ENCODE data around the gene SAP30BP. TPM values are rescaled to one million over a fixed set of nuclear protein-coding genes. Genes with fewer than 3 reads are reported as not detected.

SAP30BP gene
- total RNA-seq, 1 experiment from 2014 or later: 26.5 TPM

DNA sequence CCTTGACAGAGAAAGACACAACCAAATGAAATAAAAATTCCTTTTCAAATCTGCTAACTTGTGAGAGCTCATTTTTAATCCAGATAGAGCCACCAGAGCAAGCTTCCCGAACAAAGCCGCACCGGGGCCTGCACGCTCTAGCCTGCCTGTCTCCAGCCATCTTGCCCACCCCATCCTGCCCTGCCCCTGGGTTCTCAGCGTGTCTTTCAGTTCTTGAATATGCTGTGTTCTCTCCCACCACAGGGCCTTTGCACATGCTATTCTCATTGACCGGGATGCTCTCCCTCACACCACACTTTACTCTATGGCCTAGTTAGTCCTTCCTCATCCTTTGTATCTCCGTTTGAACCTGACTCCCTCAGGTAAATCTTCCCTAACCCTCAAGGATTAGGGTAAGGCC lies 19.2 kb upstream of the SAP30BP start:
- H4K20me1 ChIP-seq (ENCODE audit: insufficient read depth, low read depth, low read length): no peaks in the 10 kb centered on the region
- DNase-seq: no peak
- no peaks in the 10 kb centered on the region for H3K9me2 ChIP-seq (replicated peaks; ENCODE audit: insufficient read depth, low read length)
- H3K79me2 ChIP-seq (ENCODE audit: low read length): no peaks in the 10 kb centered on the region
- H2AFZ ChIP-seq (ENCODE audit: low read length): no peak overlapping the region
- H3K27me3 ChIP-seq (ENCODE audit: low read length): no peaks in the 10 kb centered on the region
- H3K9me3 ChIP-seq (ENCODE audit: low read length): no peaks in the 10 kb centered on the region
- peaks cover 2% of the 10 kb centered on the region; the same call in 1 of the 2 replicates for H3K4me1 ChIP-seq (ENCODE audit: low read length)
- no peak overlapping the region for H3K27ac ChIP-seq (ENCODE audit: low read length)
- peaks cover 5% of the 10 kb centered on the region; the same call in 1 of the 2 replicates for H3K36me3 ChIP-seq (ENCODE audit: insufficient read depth, low read length)
- no peak overlapping the region for H3K9ac ChIP-seq (ENCODE audit: low read length)
- H3K4me2 ChIP-seq (ENCODE audit: low read depth, low read length, poor library complexity, severe bottlenecking): no peak overlapping the region
- no peak overlapping the region for H3K4me3 ChIP-seq (ENCODE audit: low read length)

DNA sequence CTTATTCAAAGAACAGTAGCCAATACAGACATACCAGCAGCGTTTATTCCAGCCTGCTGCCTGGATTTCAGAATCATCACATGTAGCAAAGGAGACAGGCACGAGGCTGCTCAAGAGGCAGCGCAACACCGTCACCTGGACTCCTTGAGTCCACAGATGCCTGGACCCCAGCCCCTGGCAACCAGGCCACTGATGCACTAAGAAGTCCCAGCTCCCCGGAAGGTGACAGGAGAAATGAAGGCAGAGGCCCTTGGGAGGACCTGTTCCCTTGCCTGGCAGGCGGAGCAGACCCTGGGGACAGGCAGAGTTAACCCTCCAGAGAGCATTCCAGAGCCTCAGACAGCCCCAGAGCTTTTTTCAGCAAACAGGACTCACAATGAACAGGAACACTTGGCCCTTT lies 17.5 kb upstream of the SAP30BP start:
- peaks cover 5% of the 10 kb centered on the region; the same call in 1 of the 2 replicates for H3K36me3 ChIP-seq (ENCODE audit: insufficient read depth, low read length)
- no peak overlapping the region for H3K9ac ChIP-seq (ENCODE audit: low read length)
- H3K4me2 ChIP-seq (ENCODE audit: low read depth, low read length, poor library complexity, severe bottlenecking): no peak overlapping the region
- H3K9me3 ChIP-seq (ENCODE audit: low read length): no peaks in the 10 kb centered on the region
- peaks cover 2% of the 10 kb centered on the region; the same call in 1 of the 2 replicates for H3K4me1 ChIP-seq (ENCODE audit: low read length)
- H4K20me1 ChIP-seq (ENCODE audit: insufficient read depth, low read depth, low read length): no peaks in the 10 kb centered on the region
- H3K9me2 ChIP-seq (replicated peaks; ENCODE audit: insufficient read depth, low read length): no peaks in the 10 kb centered on the region
- no peak for DNase-seq
- H3K4me3 ChIP-seq (ENCODE audit: low read length): no peak overlapping the region
- no peaks in the 10 kb centered on the region for H3K79me2 ChIP-seq (ENCODE audit: low read length)
- H2AFZ ChIP-seq (ENCODE audit: low read length): no peak overlapping the region
- H3K27me3 ChIP-seq (ENCODE audit: low read length): no peaks in the 10 kb centered on the region
- no peak overlapping the region for H3K27ac ChIP-seq (ENCODE audit: low read length)

DNA sequence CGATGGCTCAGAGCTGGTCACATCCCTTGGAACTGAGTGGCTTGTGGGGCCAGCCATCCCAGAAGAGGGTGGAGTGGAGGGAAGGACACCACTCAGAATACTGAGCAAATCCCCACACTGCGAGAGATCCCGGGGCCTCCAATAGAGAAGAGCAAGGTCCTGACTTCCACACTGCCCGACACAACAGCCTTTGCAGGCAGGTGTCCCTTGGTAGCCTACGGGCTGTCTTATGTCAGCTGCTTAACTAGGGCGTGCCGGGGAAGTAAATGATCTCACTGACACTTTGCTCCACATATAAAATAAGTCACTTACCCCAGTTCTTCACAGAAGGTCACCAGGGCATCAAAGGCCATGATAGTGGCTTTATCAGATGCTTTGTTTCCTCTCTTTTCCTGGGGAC lies 16.3 kb upstream of the SAP30BP start:
- Histone ChIP-seq H3K9ac (ENCODE audit: low read length) (no peak overlapping the region), H4K20me1 (ENCODE audit: insufficient read depth, low read depth, low read length) (no peaks in the 10 kb centered on the region), H3K9me2 (replicated peaks; ENCODE audit: insufficient read depth, low read length) (no peaks in the 10 kb centered on the region), H3K4me2 (ENCODE audit: low read depth, low read length, poor library complexity, severe bottlenecking) (no peak overlapping the region), H2AFZ (ENCODE audit: low read length) (no peak overlapping the region), H3K27me3 (ENCODE audit: low read length) (no peaks in the 10 kb centered on the region), H3K4me1 (ENCODE audit: low read length) (peaks cover 2% of the 10 kb centered on the region; the same call in 1 of the 2 replicates), H3K27ac (ENCODE audit: low read length) (no peak overlapping the region), H3K36me3 (ENCODE audit: insufficient read depth, low read length) (peaks cover 5% of the 10 kb centered on the region; the same call in 1 of the 2 replicates), H3K4me3 (ENCODE audit: low read length) (no peak overlapping the region), H3K9me3 (ENCODE audit: low read length) (no peaks in the 10 kb centered on the region), H3K79me2 (ENCODE audit: low read length) (no peaks in the 10 kb centered on the region)
- DNase-seq: no peak

GRCh38 chr17:75652341-75652740 lies 14.8 kb upstream of the SAP30BP start:
- no peak for DNase-seq
- Histone ChIP-seq H3K79me2 (ENCODE audit: low read length) (no peaks in the 10 kb centered on the region), H3K9me3 (ENCODE audit: low read length) (no peaks in the 10 kb centered on the region), H3K9ac (ENCODE audit: low read length) (no peak overlapping the region), H3K4me2 (ENCODE audit: low read depth, low read length, poor library complexity, severe bottlenecking) (no peak overlapping the region), H4K20me1 (ENCODE audit: insufficient read depth, low read depth, low read length) (no peaks in the 10 kb centered on the region), H3K4me3 (ENCODE audit: low read length) (no peak overlapping the region), H3K4me1 (ENCODE audit: low read length) (peaks cover 2% of the 10 kb centered on the region; the same call in 1 of the 2 replicates), H3K27me3 (ENCODE audit: low read length) (no peaks in the 10 kb centered on the region), H2AFZ (ENCODE audit: low read length) (no peak overlapping the region), H3K36me3 (ENCODE audit: insufficient read depth, low read length) (peaks cover 8% of the 10 kb centered on the region; the same call in 1 of the 2 replicates), H3K27ac (ENCODE audit: low read length) (no peak overlapping the region), H3K9me2 (replicated peaks; ENCODE audit: insufficient read depth, low read length) (no peaks in the 10 kb centered on the region)

DNA sequence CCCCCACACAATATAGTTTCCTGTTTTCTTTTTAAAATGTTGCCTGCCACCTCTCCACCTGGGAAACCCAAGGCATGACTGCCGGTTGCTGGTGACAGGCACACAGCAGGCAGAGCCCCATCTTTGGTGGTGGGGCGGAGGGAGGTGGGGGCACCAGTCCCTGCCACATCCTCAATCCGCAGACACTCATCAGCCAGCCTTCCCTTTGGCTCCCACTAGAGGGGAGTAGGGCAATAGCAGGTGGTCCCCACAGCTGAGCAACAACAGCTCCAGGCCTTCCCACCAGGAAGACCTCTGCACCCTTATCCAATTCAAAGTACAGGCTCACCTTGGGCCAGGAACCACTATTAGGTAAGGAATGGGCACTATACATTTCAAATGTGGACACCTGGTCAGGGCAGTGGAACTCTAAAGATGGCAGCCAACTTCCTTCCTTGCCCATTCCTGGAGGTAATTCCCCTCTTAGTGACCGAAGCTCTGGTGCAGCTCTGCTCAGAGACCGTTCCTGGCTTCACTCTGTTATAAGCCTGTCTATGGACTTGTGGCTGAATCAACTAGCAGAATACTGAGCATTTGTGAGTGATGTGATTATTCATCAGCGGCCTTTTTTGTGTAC lies 14.1 kb upstream of the SAP30BP start:
- Histone ChIP-seq H3K9ac (ENCODE audit: low read length) (no peak overlapping the region), H3K36me3 (ENCODE audit: insufficient read depth, low read length) (peaks cover 9% of the 10 kb centered on the region; the same call in 1 of the 2 replicates), H3K4me3 (ENCODE audit: low read length) (no peak overlapping the region), H3K9me2 (replicated peaks; ENCODE audit: insufficient read depth, low read length) (no peaks in the 10 kb centered on the region), H3K27me3 (ENCODE audit: low read length) (no peaks in the 10 kb centered on the region), H3K27ac (ENCODE audit: low read length) (no peak overlapping the region), H2AFZ (ENCODE audit: low read length) (no peak overlapping the region), H3K9me3 (ENCODE audit: low read length) (no peaks in the 10 kb centered on the region), H4K20me1 (ENCODE audit: insufficient read depth, low read depth, low read length) (no peaks in the 10 kb centered on the region), H3K4me1 (ENCODE audit: low read length) (peaks cover 2% of the 10 kb centered on the region; the same call in 1 of the 2 replicates), H3K79me2 (ENCODE audit: low read length) (no peaks in the 10 kb centered on the region), H3K4me2 (ENCODE audit: low read depth, low read length, poor library complexity, severe bottlenecking) (no peak overlapping the region)
- DNase-seq: peak; percentile 77

DNA sequence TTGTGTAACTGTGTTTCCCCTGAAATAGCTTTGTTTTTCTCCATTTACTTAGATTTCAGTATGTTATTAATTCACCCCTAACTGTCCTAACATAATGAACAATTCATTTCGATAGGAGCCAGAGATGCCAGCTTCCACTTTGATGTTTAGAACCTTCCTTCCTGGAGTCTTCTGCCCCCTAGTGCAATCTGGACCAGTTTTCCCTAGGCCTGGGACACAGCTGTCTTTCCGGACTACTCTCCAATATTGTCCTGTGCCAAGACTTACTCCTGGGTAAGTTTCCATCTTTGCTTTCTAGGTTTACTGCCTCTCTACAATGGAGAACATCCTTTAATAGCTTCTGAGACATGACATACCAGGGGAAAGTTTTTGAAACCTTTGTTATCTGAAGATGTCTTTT lies 13.0 kb upstream of the SAP30BP start:
- H3K9me3 ChIP-seq (ENCODE audit: low read length): no peaks in the 10 kb centered on the region
- no peak overlapping the region for H2AFZ ChIP-seq (ENCODE audit: low read length)
- peaks cover 2% of the 10 kb centered on the region; the same call in 1 of the 2 replicates for H3K4me1 ChIP-seq (ENCODE audit: low read length)
- peaks cover 14% of the 10 kb centered on the region; the same call in 1 of the 2 replicates for H3K36me3 ChIP-seq (ENCODE audit: insufficient read depth, low read length)
- H3K4me3 ChIP-seq (ENCODE audit: low read length): no peak overlapping the region
- no peaks in the 10 kb centered on the region for H3K79me2 ChIP-seq (ENCODE audit: low read length)
- no peaks in the 10 kb centered on the region for H3K27me3 ChIP-seq (ENCODE audit: low read length)
- no peak overlapping the region for H3K27ac ChIP-seq (ENCODE audit: low read length)
- no peaks in the 10 kb centered on the region for H3K9me2 ChIP-seq (replicated peaks; ENCODE audit: insufficient read depth, low read length)
- H3K4me2 ChIP-seq (ENCODE audit: low read depth, low read length, poor library complexity, severe bottlenecking): no peak overlapping the region
- no peaks in the 10 kb centered on the region for H4K20me1 ChIP-seq (ENCODE audit: insufficient read depth, low read depth, low read length)
- no peak for DNase-seq
- no peak overlapping the region for H3K9ac ChIP-seq (ENCODE audit: low read length)

GRCh38 chr17:75658237-75658636 lies 8.9 kb upstream of the SAP30BP start:
- Histone ChIP-seq H3K27ac (ENCODE audit: low read length) (no peak overlapping the region), H3K4me1 (ENCODE audit: low read length) (no peaks in the 10 kb centered on the region; the same call in 1 of the 2 replicates), H3K4me3 (ENCODE audit: low read length) (no peak overlapping the region), H3K9me3 (ENCODE audit: low read length) (no peaks in the 10 kb centered on the region), H3K9ac (ENCODE audit: low read length) (no peak overlapping the region), H2AFZ (ENCODE audit: low read length) (no peak overlapping the region), H3K79me2 (ENCODE audit: low read length) (0 out of 2 replicates have a peak, but pooled peaks cover 4% of the 10 kb centered on the region), H3K4me2 (ENCODE audit: low read depth, low read length, poor library complexity, severe bottlenecking) (no peak overlapping the region), H3K36me3 (ENCODE audit: insufficient read depth, low read length) (peaks cover 14% of the 10 kb centered on the region; the same call in 1 of the 2 replicates), H3K9me2 (replicated peaks; ENCODE audit: insufficient read depth, low read length) (no peaks in the 10 kb centered on the region), H3K27me3 (ENCODE audit: low read length) (no peaks in the 10 kb centered on the region), H4K20me1 (ENCODE audit: insufficient read depth, low read depth, low read length) (no peaks in the 10 kb centered on the region)
- no peak for DNase-seq

GRCh38 chr17:75661531-75661930 lies 5.6 kb upstream of the SAP30BP start:
- Histone ChIP-seq H4K20me1 (ENCODE audit: insufficient read depth, low read depth, low read length) (no peaks in the 10 kb centered on the region), H3K27ac (ENCODE audit: low read length) (no peak overlapping the region), H3K9ac (ENCODE audit: low read length) (no peak overlapping the region), H3K4me1 (ENCODE audit: low read length) (peaks cover 30% of the 10 kb centered on the region), H3K4me2 (ENCODE audit: low read depth, low read length, poor library complexity, severe bottlenecking) (no peak overlapping the region), H3K79me2 (ENCODE audit: low read length) (peaks cover 14% of the 10 kb centered on the region), H3K27me3 (ENCODE audit: low read length) (no peaks in the 10 kb centered on the region), H3K9me2 (replicated peaks; ENCODE audit: insufficient read depth, low read length) (no peaks in the 10 kb centered on the region), H3K36me3 (ENCODE audit: insufficient read depth, low read length) (peaks cover 18% of the 10 kb centered on the region), H3K4me3 (ENCODE audit: low read length) (no peak overlapping the region), H3K9me3 (ENCODE audit: low read length) (no peaks in the 10 kb centered on the region), H2AFZ (ENCODE audit: low read length) (no peak overlapping the region)
- DNase-seq: no peak
